HEK293 (cell line): Measurements from ENCODE around the gene TP53TG3E.
"Not testable (repeated sequence)": the region's sequence is repeated elsewhere in the genome, so short reads cannot be mapped to it uniquely, and the experiment has no call there.

Experiments used
- CTCF ChIP-seq: fragments of 450-650 bp; formaldehyde crosslinking; IDR thresholded peaks from 2 replicates; pipeline ENCODE4 v1.5.1; 2016; ENCODE audit warnings: missing biosample characterization, missing genetic modification characterization
- GLIS1 ChIP-seq: fragments of 450-650 bp; formaldehyde crosslinking; IDR thresholded peaks from 2 replicates; pipeline ENCODE4 v1.5.1; 2016; ENCODE audit warnings: missing biosample characterization, missing genetic modification characterization
- HOXA7 ChIP-seq: sonication (generic); formaldehyde crosslinking; IDR thresholded peaks from 2 replicates; pipeline ENCODE4 v1.8.1; 2022; ENCODE audit warnings: missing genetic modification reagents, borderline replicate concordance
- OSR2 ChIP-seq: fragments of 450-650 bp; formaldehyde crosslinking; IDR thresholded peaks from 2 replicates; pipeline ENCODE4 v1.5.1; 2016; ENCODE audit warnings: missing biosample characterization, missing genetic modification characterization
- SETDB1 ChIP-seq: IDR thresholded peaks from one replicate; pipeline ENCODE4 v1.6.1; 2017; ENCODE audit warnings: mild to moderate bottlenecking, low read length, moderate library complexity, mixed read lengths; ENCODE audit not compliant: insufficient read length
- ZBTB7A ChIP-seq: fragments of 450-650 bp; formaldehyde crosslinking; IDR thresholded peaks from 2 replicates; pipeline ENCODE4 v1.5.1; 2016; ENCODE audit warnings: low read depth, missing biosample characterization, missing genetic modification characterization
- ZNF2 ChIP-seq: fragments of 450-650 bp; formaldehyde crosslinking; IDR thresholded peaks from 2 replicates; pipeline ENCODE4 v1.5.1; 2016; ENCODE audit warnings: missing biosample characterization, missing genetic modification characterization
- ZNF530 ChIP-seq: fragments of 450-650 bp; formaldehyde crosslinking; IDR thresholded peaks from 2 replicates; pipeline ENCODE4 v1.5.1; 2016; ENCODE audit warnings: low read depth, missing biosample characterization, missing genetic modification characterization
- ZNF777 ChIP-seq: fragments of 450-650 bp; formaldehyde crosslinking; IDR thresholded peaks from 2 replicates; pipeline ENCODE4 v1.5.1; 2017; ENCODE audit warnings: missing biosample characterization, missing genetic modification characterization, borderline replicate concordance
- ZNF792 ChIP-seq: fragments of 450-650 bp; formaldehyde crosslinking; IDR thresholded peaks from 2 replicates; pipeline ENCODE4 v1.5.1; 2016; ENCODE audit warnings: missing biosample characterization, missing genetic modification characterization

GRCh38 chr16:33339093-33340061 lies 35.3 kb downstream of the TP53TG3E start:
- not testable (repeated sequence) for TF ChIP-seq CTCF (tag by site-specific recombination); ZNF530 (tag by site-specific recombination); ZNF792; HOXA7 (CRISPR knock-in tag); ZBTB7A; OSR2 (tag by site-specific recombination); SETDB1; ZNF2 (tag by site-specific recombination); ZNF777 (tag by site-specific recombination); GLIS1 (tag by site-specific recombination)
